Aorta (tissue), 5 donors: Measurements from ENCODE around the gene IQCE. TPM values are rescaled to one million over a fixed set of nuclear protein-coding genes. Genes with fewer than 3 reads are reported as not detected.
A peak's percentile ranks its signal among the peaks of the same experiment; 100 is the strongest.

Experiments used
- ATAC-seq: fragments of 200-7000 bp; cut with Tn5 transposase; one replicate; pipeline ENCODE4 v1.9.1; 2022; ENCODE audit warnings: moderate library complexity; ENCODE audit not compliant: low FRiP score
- DNase-seq, 2 donors: peaks; one replicate each; pipeline ENCODE4 v3.0.0-alpha.2; 2020
- H3K27ac ChIP-seq, 2 donors: one replicate each; pipeline ENCODE4 v1.5.1; 2013; ENCODE audit warnings: low read length in 2 of 2, mild to moderate bottlenecking in 2 of 2, moderate library complexity in 2 of 2, control low read depth in 1 of 2, inconsistent platforms in 1 of 2, low read depth in 1 of 2
- H3K27me3 ChIP-seq, 2 donors: one replicate each; pipeline ENCODE4 v1.6.1; 2013; ENCODE audit warnings: control low read depth in 1 of 2, low read length in 1 of 2, mild to moderate bottlenecking in 1 of 2, moderate library complexity in 1 of 2; ENCODE audit not compliant: insufficient read depth in 2 of 2, control insufficient read depth in 1 of 2
- H3K36me3 ChIP-seq, 2 donors: one replicate each; pipeline ENCODE4 v1.6.1; 2013; ENCODE audit warnings: control low read depth in 1 of 2, low read length in 1 of 2, mild to moderate bottlenecking in 1 of 2; ENCODE audit not compliant: insufficient read depth in 2 of 2, control insufficient read depth in 1 of 2
- H3K4me1 ChIP-seq, 2 donors: one replicate each; pipeline ENCODE4 v1.6.1; 2013; ENCODE audit warnings: low read length in 2 of 2, control low read depth in 1 of 2, mild to moderate bottlenecking in 1 of 2, moderate library complexity in 1 of 2; ENCODE audit not compliant: insufficient read depth in 2 of 2, control insufficient read depth in 1 of 2
- H3K4me3 ChIP-seq, 2 donors: one replicate each; pipeline ENCODE4 v1.5.1; 2013; ENCODE audit warnings: low read length in 2 of 2, control low read depth in 1 of 2, mild to moderate bottlenecking in 1 of 2
- H3K9me3 ChIP-seq: one replicate; pipeline ENCODE4 v1.6.1; 2013; ENCODE audit warnings: mild to moderate bottlenecking, low read length; ENCODE audit not compliant: control insufficient read depth
- WGBS, 2 donors: extraction: QIAGEN DNeasy Blood & Tissue Kit; methylation state at CpG; one replicate each; pipeline ENCODE4 v1.1.7; 2013; 5-methylcytosine and 5-hydroxymethylcytosine counted together
- intact Hi-C, 2 donors: fragments of 100-400 bp; cut with DNase I; formaldehyde crosslinking; loops; one replicate each; pipeline versions ENCODE4 v1.14.2 to v1.15.0; 2022
- polyA plus RNA-seq, 2 donors: library from polyadenylated mRNA; stranded (reverse); fragments of 200-250 nt; gene quantifications; one replicate each; pipeline ENCODE4 v1.2.3, GENCODE V29; 2013
- total RNA-seq, 2 donors: library from RNA; stranded (reverse); fragmentation: NEBNext Ultra II Directional; extraction: Animal tissue kit (Norgen Biotek cat#: 25700); gene quantifications; one replicate each; pipeline ENCODE4 v1.2.1, GENCODE V29; 2021
- donor health status: healthy with polysubstance abuse.
- donor health status: Bipolar disorder and iron deficiency.
- donor health status: DM: no; HTN: no; CAD: no.
- donor health status: DM: no; HTN: no; CAD: no.
- donor health status: DM: yes; HTN: yes; CAD: no.

The IQCE gene
- total and polyA plus RNA-seq, 4 donors: 6.1 to 18.2 (median 11.2) TPM

- intact Hi-C loops: no loop called here
- H3K27ac ChIP-seq: no peak overlapping the region
- H3K27me3 ChIP-seq: no peaks in the 10 kb centered on the region
- ATAC-seq (no peak), DNase-seq (peak; percentile 45 to 64)
- H3K36me3 ChIP-seq: peaks cover 0 to 15% of the 10 kb centered on the region in 2 donors
- no peaks in the 10 kb centered on the region for H3K4me1 ChIP-seq
- no peak overlapping the region for H3K4me3 ChIP-seq
- WGBS, 2 donors: 92 to 95% methylated on average over 47 of the region's 47 CpGs
- H3K9me3 ChIP-seq: no peaks in the 10 kb centered on the region
Measured at GRCh38 chr7:2537981-2538851, 20.6 kb upstream of the IQCE start.

- DNase-seq: peak; percentile 35 to 75
- H3K36me3 ChIP-seq: peaks cover 0 to 17% of the 10 kb centered on the region in 2 donors
- H3K4me3 ChIP-seq: no peak overlapping the region
- no peaks in the 10 kb centered on the region for H3K9me3 ChIP-seq
- intact Hi-C loops: no loop called here
- no peaks in the 10 kb centered on the region for H3K4me1 ChIP-seq
- no peak for ATAC-seq
- no peak overlapping the region for H3K27ac ChIP-seq
- no peaks in the 10 kb centered on the region for H3K27me3 ChIP-seq
- 91 to 93% methylated on average over 32 of the region's 32 CpGs for WGBS, 2 donors
Measured at GRCh38 chr7:2539031-2539911, 19.5 kb upstream of the IQCE start.

- Histone ChIP-seq H3K4me1 (no peaks in the 10 kb centered on the region), H3K27me3 (no peaks in the 10 kb centered on the region), H3K9me3 (no peaks in the 10 kb centered on the region), H3K27ac (no peak overlapping the region), H3K36me3 (peaks cover 0 to 17% of the 10 kb centered on the region in 2 donors), H3K4me3 (no peak overlapping the region)
- no peak for ATAC-seq
- intact Hi-C loops: no loop called here
- peak in 1 of 2 donors; percentile 16 for DNase-seq
- WGBS, 2 donors: 92 to 93% methylated on average over 7 of the region's 7 CpGs
Measured at GRCh38 chr7:2540133-2540532, 18.6 kb upstream of the IQCE start.

- 88 to 93% methylated on average over 19 of the region's 19 CpGs for WGBS, 2 donors
- Histone ChIP-seq H3K9me3 (no peaks in the 10 kb centered on the region), H3K36me3 (peaks cover 0 to 17% of the 10 kb centered on the region in 2 donors), H3K27me3 (no peaks in the 10 kb centered on the region), H3K4me3 (no peak overlapping the region), H3K4me1 (no peaks in the 10 kb centered on the region), H3K27ac (no peak overlapping the region)
- DNase-seq (peak; percentile 47 to 67), ATAC-seq (no peak)
- intact Hi-C loops: no loop called here
Measured at GRCh38 chr7:2540641-2541051, 18.1 kb upstream of the IQCE start.

- H3K4me1 ChIP-seq: no peaks in the 10 kb centered on the region
- no peak overlapping the region for H3K27ac ChIP-seq
- no peaks in the 10 kb centered on the region for H3K9me3 ChIP-seq
- ATAC-seq (no peak), DNase-seq (peak; percentile 48 to 78)
- peaks cover 0 to 17% of the 10 kb centered on the region in 2 donors for H3K36me3 ChIP-seq
- H3K4me3 ChIP-seq: no peak overlapping the region
- H3K27me3 ChIP-seq: no peaks in the 10 kb centered on the region
- intact Hi-C loops: no loop called here
- 93 to 95% methylated on average over 38 to 40 of the region's 40 CpGs for WGBS, 2 donors
Measured at GRCh38 chr7:2541291-2542010, 17.3 kb upstream of the IQCE start.

GRCh38 chr7:2542011-2542915 lies 16.5 kb upstream of the IQCE start:
- Histone ChIP-seq H3K4me3 (no peak overlapping the region), H3K27ac (no peak overlapping the region), H3K4me1 (no peaks in the 10 kb centered on the region), H3K27me3 (no peaks in the 10 kb centered on the region), H3K36me3 (peaks cover 0 to 19% of the 10 kb centered on the region in 2 donors), H3K9me3 (no peaks in the 10 kb centered on the region)
- WGBS, 2 donors: 87 to 88% methylated on average over 22 to 25 of the region's 25 CpGs
- intact Hi-C loops: no loop called here
- no peak for ATAC-seq
- DNase-seq: peak in 1 of 2 donors; percentile 40

GRCh38 chr7:2542916-2543871 lies 15.6 kb upstream of the IQCE start:
- no peaks in the 10 kb centered on the region for H3K4me1 ChIP-seq
- H3K4me3 ChIP-seq: no peak overlapping the region
- intact Hi-C loops: no loop called here
- DNase-seq (peak in 1 of 2 donors; percentile 49), ATAC-seq (no peak)
- H3K36me3 ChIP-seq: peaks cover 0 to 16% of the 10 kb centered on the region in 2 donors
- WGBS, 2 donors: 92 to 93% methylated on average over 53 of the region's 53 CpGs
- H3K27ac ChIP-seq: no peak overlapping the region
- H3K9me3 ChIP-seq: no peaks in the 10 kb centered on the region
- no peaks in the 10 kb centered on the region for H3K27me3 ChIP-seq
